ENCODE results near the gene CLTCL1. TPM values are rescaled to one million over a fixed set of nuclear protein-coding genes. Genes with fewer than 3 reads are reported as not detected.

Gene CLTCL1
- total RNA-seq, 1 experiment from 2014 or later: 7.1 TPM

- TF ChIP-seq, protein P1, sequence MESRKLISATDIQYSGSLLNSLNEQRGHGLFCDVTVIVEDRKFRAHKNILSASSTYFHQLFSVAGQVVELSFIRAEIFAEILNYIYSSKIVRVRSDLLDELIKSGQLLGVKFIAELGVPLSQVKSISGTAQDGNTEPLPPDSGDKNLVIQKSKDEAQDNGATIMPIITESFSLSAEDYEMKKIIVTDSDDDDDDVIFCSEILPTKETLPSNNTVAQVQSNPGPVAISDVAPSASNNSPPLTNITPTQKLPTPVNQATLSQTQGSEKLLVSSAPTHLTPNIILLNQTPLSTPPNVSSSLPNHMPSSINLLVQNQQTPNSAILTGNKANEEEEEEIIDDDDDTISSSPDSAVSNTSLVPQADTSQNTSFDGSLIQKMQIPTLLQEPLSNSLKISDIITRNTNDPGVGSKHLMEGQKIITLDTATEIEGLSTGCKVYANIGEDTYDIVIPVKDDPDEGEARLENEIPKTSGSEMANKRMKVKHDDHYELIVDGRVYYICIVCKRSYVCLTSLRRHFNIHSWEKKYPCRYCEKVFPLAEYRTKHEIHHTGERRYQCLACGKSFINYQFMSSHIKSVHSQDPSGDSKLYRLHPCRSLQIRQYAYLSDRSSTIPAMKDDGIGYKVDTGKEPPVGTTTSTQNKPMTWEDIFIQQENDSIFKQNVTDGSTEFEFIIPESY (IDR thresholded peaks at IDR 0.05; ENCODE audit: extremely low read depth, insufficient replicate concordance, low read length): no peak
- no peak for TF ChIP-seq CBX3 (IDR thresholded peaks at IDR 0.05; ENCODE audit: low read depth)
- no peak for TF ChIP-seq EZH2phosphoT487 (IDR thresholded peaks at IDR 0.05; ENCODE audit: borderline replicate concordance)
- no peak for TF ChIP-seq EZH2 (IDR thresholded peaks at IDR 0.05)
- no peak for TF ChIP-seq RAD21 (IDR thresholded peaks at IDR 0.05; ENCODE audit: low read depth)
- no peak for TF ChIP-seq EGR1 (IDR thresholded peaks at IDR 0.05; ENCODE audit: low read depth)
- no peak for TF ChIP-seq CEBPB (IDR thresholded peaks at IDR 0.05; ENCODE audit: low read depth)
Measured at GRCh38 chr22:19331474-19331873, 40.0 kb upstream of the CLTCL1 start (continued).

GRCh38 chr22:19330865-19331418, 39.4 kb upstream of the CLTCL1 start:
- TF ChIP-seq ZFX (IDR thresholded peaks at IDR 0.05) (no peak), ELF1 (IDR thresholded peaks at IDR 0.05; ENCODE audit: borderline replicate concordance, low read depth) (no peak), YY1 (IDR thresholded peaks at IDR 0.05; ENCODE audit: extremely low read depth, insufficient replicate concordance, low read depth, low read length) (no peak), RAD21 (IDR thresholded peaks at IDR 0.05; ENCODE audit: low read depth) (no peak), ATF3 (IDR thresholded peaks at IDR 0.05) (no peak), REST (IDR thresholded peaks at IDR 0.05; ENCODE audit: low read depth) (no peak), TCF7L2 (IDR thresholded peaks at IDR 0.05; ENCODE audit: borderline replicate concordance, extremely low read depth, insufficient read depth, insufficient read length) (no peak), CEBPB (IDR thresholded peaks at IDR 0.05; ENCODE audit: low read depth) (no peak), EZH2 (IDR thresholded peaks at IDR 0.05) (no peak), CTCF (IDR thresholded peaks at IDR 0.05 in 2 of 3, conservative IDR thresholded peaks at IDR 0.05 in 1 of 3; ENCODE audit: borderline replicate concordance in 1 of 3, insufficient read depth in 1 of 3, low read depth in 2 of 3, low read length in 2 of 3) (no peak), POLR2A (IDR thresholded peaks at IDR 0.05; ENCODE audit: borderline replicate concordance, extremely low read depth, insufficient read depth, insufficient read length) (no peak), CBX3 (IDR thresholded peaks at IDR 0.05; ENCODE audit: low read depth) (no peak), SRF (IDR thresholded peaks at IDR 0.05; ENCODE audit: low read depth) (no peak), JUND (IDR thresholded peaks at IDR 0.05) (no peak)
- TF ChIP-seq, protein P2, sequence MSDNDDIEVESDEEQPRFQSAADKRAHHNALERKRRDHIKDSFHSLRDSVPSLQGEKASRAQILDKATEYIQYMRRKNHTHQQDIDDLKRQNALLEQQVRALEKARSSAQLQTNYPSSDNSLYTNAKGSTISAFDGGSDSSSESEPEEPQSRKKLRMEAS (IDR thresholded peaks at IDR 0.05): no peak
- no TSS peak for BruUV-seq (replicated peaks)
- ChIA-PET POLR2A (no interaction called here), CTCF (no interaction called here), RAD21 (ENCODE audit: low non-redundant PET in 1 of 2, low total read pairs in 2 of 2, uncharacterized antibody in 2 of 2, unreplicated experiment in 2 of 2) (no interaction called here)
- Histone ChIP-seq H3K4me2 (ENCODE audit: low read length) (no peak overlapping the region), H3K27me3 (ENCODE audit: insufficient read depth, low read length) (no peaks in the 10 kb centered on the region), H3K9me3 (ENCODE audit: control insufficient read depth in 1 of 2, insufficient read depth in 1 of 2, low read depth in 1 of 2, low read length in 2 of 2) (no peaks in the 10 kb centered on the region), H3K9me2 (ENCODE audit: insufficient read depth) (no peaks in the 10 kb centered on the region), H3K4me1 (ENCODE audit: control insufficient read depth in 1 of 2, insufficient read depth in 2 of 2, low read length in 2 of 2) (no peaks in the 10 kb centered on the region), H3K79me2 (ENCODE audit: insufficient read depth, low read length) (no peaks in the 10 kb centered on the region), H2AFZ (ENCODE audit: low read depth, low read length, poor library complexity, severe bottlenecking) (no peak overlapping the region), H3K9ac (ENCODE audit: low read length) (no peak overlapping the region), H3K36me3 (ENCODE audit: control insufficient read depth in 1 of 2, insufficient read depth in 2 of 2, low read length in 2 of 2) (peaks cover 10 to 23% of the 10 kb centered on the region in 2 experiments; a peak in 3 of 4 replicates), H3K4me3 (replicated peaks in 1 of 2; ENCODE audit: low read depth in 1 of 2, low read length in 2 of 2) (no peak overlapping the region), H4K20me1 (ENCODE audit: insufficient read depth) (no peaks in the 10 kb centered on the region), H3K27ac (ENCODE audit: low read depth, low read length) (no peak overlapping the region)
- DNase-seq (ENCODE audit: low read depth, low spot score) (no peak), ATAC-seq (no peak)
- intact Hi-C loops (cut with micrococcal nuclease): no loop called here
